CD8-positive, alpha-beta memory T cell (primary cell): ENCODE measurements around the gene ZFP91. TPM values are rescaled to one million over a fixed set of nuclear protein-coding genes. Genes with fewer than 3 reads are reported as not detected.

Experiments used
- CTCF ChIA-PET: fragments of 350-600 bp; sonication (Branson Sonifier 250); formaldehyde crosslinking; loops from one replicate; lab custom pipeline; 2021; ENCODE audit warnings: antibody characterized with exemption; lab: Charles Lee
- POLR2A ChIA-PET: fragments of 350-600 bp; sonication (Branson Sonifier 250); formaldehyde crosslinking; loops from one replicate; lab custom pipeline; 2021; ENCODE audit warnings: antibody characterized with exemption; lab: Charles Lee
- DNase-seq, 5 donors: peaks; one replicate each; pipeline versions ENCODE4 v3.0.0 to v3.0.0-alpha.2; 2020 to 2022; ENCODE audit warnings: mixed read lengths in 1 of 5
- H3K27ac ChIP-seq: one replicate; pipeline ENCODE4 v1.7.0; 2013; ENCODE audit warnings: low read depth, mild to moderate bottlenecking, low read length, moderate library complexity
- H3K27me3 ChIP-seq: 2 replicates; pipeline ENCODE4 v1.7.0; 2013; ENCODE audit warnings: low read length, mild to moderate bottlenecking; ENCODE audit not compliant: insufficient read depth, poor library complexity, severe bottlenecking
- H3K36me3 ChIP-seq: 2 replicates; pipeline ENCODE4 v1.7.0; 2013; ENCODE audit warnings: mild to moderate bottlenecking, low read length, moderate library complexity; ENCODE audit not compliant: insufficient read depth
- H3K4me1 ChIP-seq: 2 replicates; pipeline ENCODE4 v1.7.0; 2013; ENCODE audit warnings: mild to moderate bottlenecking, low read length, moderate library complexity; ENCODE audit not compliant: insufficient read depth
- H3K4me3 ChIP-seq: 2 replicates; pipeline ENCODE4 v1.7.0; 2013; ENCODE audit warnings: mild to moderate bottlenecking, low read length
- H3K9me3 ChIP-seq: 2 replicates; pipeline ENCODE4 v1.7.0; 2013; ENCODE audit warnings: mild to moderate bottlenecking, low read length
- H3K27ac Mint-ChIP-seq, 8 donors: one replicate each; pipeline ENCODE4 v1.8.0; 2020 to 2021; ENCODE audit warnings: mixed read lengths in 8 of 8, mild to moderate bottlenecking in 6 of 8, inconsistent platforms in 3 of 8, moderate library complexity in 3 of 8
- H3K27me3 Mint-ChIP-seq, 2 donors: one replicate each; pipeline ENCODE4 v1.8.0; 2020 to 2021; ENCODE audit warnings: mixed read lengths in 2 of 2, mild to moderate bottlenecking in 1 of 2, moderate library complexity in 1 of 2
- H3K36me3 Mint-ChIP-seq, 3 donors: one replicate each; pipeline ENCODE4 v1.8.0; 2020 to 2021; ENCODE audit warnings: mixed read lengths in 3 of 3, inconsistent platforms in 1 of 3, mild to moderate bottlenecking in 1 of 3
- H3K4me1 Mint-ChIP-seq, 3 donors: one replicate each; pipeline ENCODE4 v1.8.0; 2020 to 2021; ENCODE audit warnings: mixed read lengths in 3 of 3, inconsistent platforms in 1 of 3, mild to moderate bottlenecking in 1 of 3
- H3K4me3 Mint-ChIP-seq, 7 donors: one replicate each; pipeline ENCODE4 v1.8.0; 2020 to 2021; ENCODE audit warnings: mixed read lengths in 7 of 7, mild to moderate bottlenecking in 6 of 7, moderate library complexity in 4 of 7, inconsistent platforms in 2 of 7
- H3K9me3 Mint-ChIP-seq, 5 donors: one replicate each; pipeline ENCODE4 v1.8.0; 2020 to 2022; ENCODE audit warnings: mixed read lengths in 5 of 5, mild to moderate bottlenecking in 3 of 5, moderate library complexity in 2 of 5, inconsistent platforms in 1 of 5
- polyA plus RNA-seq: library from polyadenylated mRNA; unstranded; fragments of 300-500 nt; fragmentation: Illumina TruSeq; gene quantifications from one replicate; pipeline ENCODE4 v1.2.3, GENCODE V29; 2021
- total RNA-seq, 2 experiments: library from RNA; stranded (reverse); gene quantifications; one replicate each; pipeline ENCODE4 v1.2.3, GENCODE V29; 2021

The ZFP91 gene
- total and polyA plus RNA-seq, 3 experiments from 2014 or later = 6.9 to 61.7 (median 61.0) TPM

- Mint-ChIP-seq H3K27me3 (peaks cover 0 to 1% of the 10 kb centered on the region in 2 donors), H3K4me3 (no peak overlapping the region), H3K27ac (peak overlapping the region in 1 of 8 donors; percentile 5), H3K9me3 (no peaks in the 10 kb centered on the region), H3K4me1 (no peaks in the 10 kb centered on the region), H3K36me3 (peaks cover 0 to 4% (median 2%) of the 10 kb centered on the region in 3 donors)
- Histone ChIP-seq H3K4me1 (no peaks in the 10 kb centered on the region), H3K9me3 (no peaks in the 10 kb centered on the region), H3K4me3 (no peak overlapping the region), H3K36me3 (no peaks in the 10 kb centered on the region), H3K27me3 (no peaks in the 10 kb centered on the region), H3K27ac (no peak overlapping the region)
- ChIA-PET POLR2A (no interaction called here), CTCF (interaction anchor here (5.7 kb wide), 1 partner anchor 63 kb away, joined by 27 read pairs; no protein-coding TSS in a partner anchor)
- DNase-seq = no peak
Measured at GRCh38 chr11:58631378-58631777, 52.5 kb downstream of the ZFP91 start.

- H3K36me3 Mint-ChIP-seq = peaks cover 0 to 2% (median 0%) of the 10 kb centered on the region in 3 donors
- no peaks in the 10 kb centered on the region for H3K27me3 ChIP-seq
- DNase-seq = no peak
- no peak overlapping the region for H3K27ac Mint-ChIP-seq
- no peaks in the 10 kb centered on the region for H3K4me1 Mint-ChIP-seq
- no peaks in the 10 kb centered on the region for H3K9me3 Mint-ChIP-seq
- no peak overlapping the region for H3K27ac ChIP-seq
- no peak overlapping the region for H3K4me3 Mint-ChIP-seq
- no peaks in the 10 kb centered on the region for H3K4me1 ChIP-seq
- POLR2A ChIA-PET = interaction anchor here (1.0 kb wide), 1 partner anchor 8 kb away, joined by 3 read pairs; no protein-coding TSS in a partner anchor
- H3K9me3 ChIP-seq = no peaks in the 10 kb centered on the region
- H3K27me3 Mint-ChIP-seq = peaks cover 0 to 1% of the 10 kb centered on the region in 2 donors
- H3K4me3 ChIP-seq = no peak overlapping the region
- CTCF ChIA-PET = interaction anchor here (0.5 to 5.7 kb wide), 2 partner anchors 64 to 1054 kb away, joined by 4 to 27 read pairs; no protein-coding TSS in a partner anchor
- no peaks in the 10 kb centered on the region for H3K36me3 ChIP-seq
Measured at GRCh38 chr11:58632510-58632909, 53.6 kb downstream of the ZFP91 start.

GRCh38 chr11:58636587-58636986 lies 57.7 kb downstream of the ZFP91 start:
- H3K4me1 ChIP-seq = peaks cover 19% of the 10 kb centered on the region
- POLR2A ChIA-PET = no interaction called here
- Mint-ChIP-seq H3K9me3 (no peaks in the 10 kb centered on the region), H3K4me3 (no peak overlapping the region), H3K27me3 (peaks cover 0 to 1% of the 10 kb centered on the region in 2 donors), H3K4me1 (peaks cover 18 to 22% (median 20%) of the 10 kb centered on the region in 3 donors), H3K27ac (no peak overlapping the region), H3K36me3 (peaks cover 0 to 2% (median 0%) of the 10 kb centered on the region in 3 donors)
- H3K4me3 ChIP-seq = no peak overlapping the region
- H3K36me3 ChIP-seq = no peaks in the 10 kb centered on the region
- DNase-seq = no peak
- H3K9me3 ChIP-seq = no peaks in the 10 kb centered on the region
- H3K27me3 ChIP-seq = no peaks in the 10 kb centered on the region
- H3K27ac ChIP-seq = no peak overlapping the region
- CTCF ChIA-PET = interaction anchor here (1.0 to 1.6 kb wide), 3 partner anchors 8 to 41 kb away, joined by 3 to 4 read pairs (median 3); no protein-coding TSS in a partner anchor

DNA sequence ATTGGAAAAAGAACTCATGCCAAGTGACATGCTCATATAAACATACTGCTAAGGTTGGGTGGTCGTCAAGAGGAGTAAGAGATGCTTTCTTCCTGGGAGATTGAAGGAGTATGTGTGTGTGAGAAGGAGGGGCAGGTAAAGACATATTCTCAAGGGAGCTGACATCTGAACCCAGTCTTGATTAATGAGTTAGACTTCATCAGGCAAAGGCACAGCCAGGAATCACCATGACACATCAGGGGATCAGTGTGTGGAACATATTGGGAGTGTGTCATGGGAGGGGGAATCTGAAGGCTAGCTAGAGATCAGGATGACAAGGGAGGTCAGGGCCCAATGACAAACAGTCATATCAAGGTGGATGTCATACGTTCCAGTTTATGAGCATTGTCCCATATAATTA lies 58.5 kb downstream of the ZFP91 start:
- H3K9me3 Mint-ChIP-seq = no peaks in the 10 kb centered on the region
- Histone ChIP-seq H3K9me3 (no peaks in the 10 kb centered on the region), H3K4me3 (no peak overlapping the region), H3K27me3 (no peaks in the 10 kb centered on the region), H3K27ac (no peak overlapping the region), H3K36me3 (no peaks in the 10 kb centered on the region), H3K4me1 (peaks cover 19% of the 10 kb centered on the region)
- peak overlapping the region in 1 of 8 donors; percentile 52 for H3K27ac Mint-ChIP-seq
- DNase-seq = no peak
- H3K27me3 Mint-ChIP-seq = no peaks in the 10 kb centered on the region
- peaks cover 0 to 2% (median 0%) of the 10 kb centered on the region in 3 donors for H3K36me3 Mint-ChIP-seq
- POLR2A ChIA-PET = no interaction called here
- peaks cover 19 to 23% (median 22%) of the 10 kb centered on the region in 3 donors for H3K4me1 Mint-ChIP-seq
- CTCF ChIA-PET = interaction anchor here (1.0 to 4.0 kb wide), 3 partner anchors 7 to 12 kb away, joined by 3 to 20 read pairs (median 4); no protein-coding TSS in a partner anchor
- H3K4me3 Mint-ChIP-seq = no peak overlapping the region

DNA sequence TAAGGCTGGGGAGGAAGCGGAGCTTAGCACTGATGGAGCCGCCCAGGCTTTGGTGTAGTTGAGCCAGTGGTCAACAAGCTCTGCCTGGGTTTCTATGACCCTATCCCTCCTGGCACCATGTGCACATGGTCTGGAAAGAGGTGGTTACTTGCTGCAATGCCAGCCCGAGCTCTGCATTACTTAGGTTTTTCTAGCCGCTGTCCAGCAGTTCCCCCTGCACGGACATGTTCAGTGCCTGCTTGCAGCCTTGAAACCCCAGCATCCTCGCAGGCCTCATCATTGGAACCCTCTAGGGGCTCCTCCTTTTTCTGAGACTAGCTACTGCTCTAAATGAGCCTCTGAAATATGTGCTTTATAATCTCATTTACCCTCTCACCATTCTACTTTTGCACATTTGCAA lies 60.2 kb downstream of the ZFP91 start:
- peaks cover 19 to 23% (median 22%) of the 10 kb centered on the region in 3 donors for H3K4me1 Mint-ChIP-seq
- H3K27me3 Mint-ChIP-seq = no peaks in the 10 kb centered on the region
- Histone ChIP-seq H3K4me1 (peaks cover 19% of the 10 kb centered on the region), H3K36me3 (no peaks in the 10 kb centered on the region), H3K27me3 (no peaks in the 10 kb centered on the region), H3K4me3 (no peak overlapping the region), H3K9me3 (no peaks in the 10 kb centered on the region), H3K27ac (no peak overlapping the region)
- H3K4me3 Mint-ChIP-seq = no peak overlapping the region
- H3K27ac Mint-ChIP-seq = no peak overlapping the region
- peaks cover 0 to 2% (median 0%) of the 10 kb centered on the region in 3 donors for H3K36me3 Mint-ChIP-seq
- CTCF ChIA-PET = interaction anchor here (1.6 to 4.0 kb wide), 3 partner anchors 9 to 72 kb away, joined by 3 to 20 read pairs (median 10); no protein-coding TSS in a partner anchor
- POLR2A ChIA-PET = no interaction called here
- DNase-seq = no peak
- H3K9me3 Mint-ChIP-seq = no peaks in the 10 kb centered on the region

GRCh38 chr11:58639669-58640068 lies 60.8 kb downstream of the ZFP91 start:
- Histone ChIP-seq H3K4me1 (peaks cover 19% of the 10 kb centered on the region), H3K27ac (no peak overlapping the region), H3K9me3 (no peaks in the 10 kb centered on the region), H3K4me3 (no peak overlapping the region), H3K36me3 (no peaks in the 10 kb centered on the region), H3K27me3 (no peaks in the 10 kb centered on the region)
- peaks cover 0 to 2% (median 0%) of the 10 kb centered on the region in 3 donors for H3K36me3 Mint-ChIP-seq
- peak overlapping the region in 1 of 7 donors; percentile 29 for H3K4me3 Mint-ChIP-seq
- no peaks in the 10 kb centered on the region for H3K9me3 Mint-ChIP-seq
- CTCF ChIA-PET = interaction anchor here (1.6 to 4.0 kb wide), 3 partner anchors 10 to 72 kb away, joined by 3 to 20 read pairs (median 10); no protein-coding TSS in a partner anchor
- DNase-seq = no peak
- no peaks in the 10 kb centered on the region for H3K27me3 Mint-ChIP-seq
- H3K27ac Mint-ChIP-seq = peak overlapping the region in 3 of 8 donors; percentile 71 to 78 (median 71)
- H3K4me1 Mint-ChIP-seq = peaks cover 19 to 23% (median 22%) of the 10 kb centered on the region in 3 donors
- POLR2A ChIA-PET = no interaction called here

DNA sequence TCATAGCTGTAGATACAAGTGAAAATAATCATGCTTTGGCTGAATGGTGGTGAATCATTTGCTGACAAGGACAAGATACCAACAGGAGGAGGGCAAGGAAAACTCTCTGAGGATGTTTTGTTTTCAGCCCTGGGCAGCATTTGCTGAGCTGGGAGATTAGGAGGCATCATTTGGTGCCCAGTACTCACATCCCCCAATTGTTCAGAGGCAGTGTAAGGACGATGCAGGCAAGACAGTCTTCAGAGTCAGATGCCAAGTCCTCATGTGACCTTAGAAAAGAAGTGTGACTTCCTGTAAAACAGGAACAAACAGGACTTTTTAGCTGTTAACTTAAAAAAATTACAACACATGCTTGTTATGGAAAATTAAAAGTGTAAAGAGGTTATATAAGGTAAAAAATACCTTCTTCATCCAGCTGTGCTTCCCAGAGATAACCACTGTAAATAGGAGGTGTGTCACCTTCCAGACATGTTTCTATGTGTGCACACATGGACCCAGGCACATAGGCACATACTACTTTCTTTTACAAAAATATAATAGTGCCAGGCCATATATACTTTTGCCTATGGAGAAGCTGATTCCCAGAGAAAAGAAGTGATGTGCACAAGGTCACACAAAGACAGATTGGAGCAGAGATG lies 61.6 kb downstream of the ZFP91 start:
- peaks cover 19% of the 10 kb centered on the region for H3K4me1 ChIP-seq
- no peak overlapping the region for H3K4me3 ChIP-seq
- ChIA-PET POLR2A (interaction anchor here (0.9 kb wide), 1 partner anchor 8 kb away, joined by 3 read pairs; no protein-coding TSS in a partner anchor), CTCF (interaction anchor here (1.6 to 4.0 kb wide), 3 partner anchors 11 to 73 kb away, joined by 3 to 20 read pairs (median 10); no protein-coding TSS in a partner anchor)
- H3K27ac ChIP-seq = no peak overlapping the region
- Mint-ChIP-seq H3K4me3 (peak overlapping the region in 6 of 7 donors; percentile 27 to 49 (median 36)), H3K27me3 (no peaks in the 10 kb centered on the region), H3K36me3 (peaks cover 0 to 2% (median 0%) of the 10 kb centered on the region in 3 donors), H3K27ac (peak overlapping the region in 7 of 8 donors; percentile 13 to 80 (median 74)), H3K4me1 (peaks cover 19 to 23% (median 22%) of the 10 kb centered on the region in 3 donors), H3K9me3 (no peaks in the 10 kb centered on the region)
- H3K36me3 ChIP-seq = no peaks in the 10 kb centered on the region
- no peaks in the 10 kb centered on the region for H3K9me3 ChIP-seq
- no peaks in the 10 kb centered on the region for H3K27me3 ChIP-seq
- peak in 2 of 5 donors; percentile 18 for DNase-seq
